Activated CD8-positive, alpha-beta T cell treated with anti-CD3 and anti-CD28 coated beads, Interleukin-2, amount 10 ng/mL, durations not matched to agents 7 days and 5 days (primary cell): ENCODE measurements around the gene NDRG2. TPM values are rescaled to one million over a fixed set of nuclear protein-coding genes. Genes with fewer than 3 reads are reported as not detected.

Source experiments
- microRNA-seq: library from miRNA; unstranded; fragments of <30 nt; microRNA quantifications from one replicate; pipeline ENCODE4 v1.2.0, GENCODE V29; 2022
- total RNA-seq, 2 experiments: library from RNA; stranded (reverse); gene quantifications; one replicate each; pipeline ENCODE4 v1.2.3, GENCODE V29; 2021

The NDRG2 gene
- total RNA-seq, 2 experiments from 2014 or later: 6.2 to 7.6 TPM

Small RNAs within 50 kb of the gene (microRNA-seq; reads per million reads assigned to microRNA genes)
- gene MIR6717: not detected

Other genes starting within 250 kb of the NDRG2 start
- gene RNASE6, start 243.8 kb downstream of the NDRG2 start, total RNA-seq: 1 to 10 TPM in 1 of 2 experiments, under 1 TPM in 1; 0.83 to 1.1 TPM
- not detected for gene RNASE1, start 222.2 kb downstream of the NDRG2 start, total RNA-seq
- not detected for gene RNASE3, start 133.7 kb downstream of the NDRG2 start, total RNA-seq
- not detected for gene RNASE2, start 69.6 kb downstream of the NDRG2 start, total RNA-seq
- gene METTL17, start 35.1 kb downstream of the NDRG2 start, total RNA-seq: 100 to 1,000 TPM in 1 of 2 experiments, 10 to 100 TPM in 1; 97.5 to 103 TPM
- not detected for gene SLC39A2, start 25.8 kb downstream of the NDRG2 start, total RNA-seq
- not detected for gene TPPP2, start 5.2 kb upstream of the NDRG2 start, total RNA-seq
- gene RNASE13, start 9.7 kb upstream of the NDRG2 start, total RNA-seq: not detected
- not detected for gene RNASE7, start 17.3 kb upstream of the NDRG2 start, total RNA-seq
- gene RNASE8, start 32.8 kb upstream of the NDRG2 start, total RNA-seq: not detected
- under 1 TPM; 0.53 to 0.83 TPM for gene ARHGEF40, start 45.2 kb upstream of the NDRG2 start, total RNA-seq
- gene ZNF219, start 73.6 kb upstream of the NDRG2 start, total RNA-seq: 1 to 10 TPM; 2.8 to 3.1 TPM
- not detected for gene TMEM253, start 76.0 kb upstream of the NDRG2 start, total RNA-seq
- not detected for gene OR5AU1, start 131.0 kb upstream of the NDRG2 start, total RNA-seq
- 100 to 1,000 TPM; 768 to 782 TPM for gene HNRNPC, start 244.4 kb upstream of the NDRG2 start, total RNA-seq